SK-N-DZ (cell line): ENCODE measurements around the gene PHLDA3.

Source experiments
- DNase-seq: peaks from one replicate; pipeline ENCODE4 v3.0.0-alpha.2; 2015; ENCODE audit warnings: low spot score

PHLDA3 gene

GRCh38 chr1:201463071-201463552 lies 5.9 kb downstream of the PHLDA3 start:
- no peak for DNase-seq

DNA sequence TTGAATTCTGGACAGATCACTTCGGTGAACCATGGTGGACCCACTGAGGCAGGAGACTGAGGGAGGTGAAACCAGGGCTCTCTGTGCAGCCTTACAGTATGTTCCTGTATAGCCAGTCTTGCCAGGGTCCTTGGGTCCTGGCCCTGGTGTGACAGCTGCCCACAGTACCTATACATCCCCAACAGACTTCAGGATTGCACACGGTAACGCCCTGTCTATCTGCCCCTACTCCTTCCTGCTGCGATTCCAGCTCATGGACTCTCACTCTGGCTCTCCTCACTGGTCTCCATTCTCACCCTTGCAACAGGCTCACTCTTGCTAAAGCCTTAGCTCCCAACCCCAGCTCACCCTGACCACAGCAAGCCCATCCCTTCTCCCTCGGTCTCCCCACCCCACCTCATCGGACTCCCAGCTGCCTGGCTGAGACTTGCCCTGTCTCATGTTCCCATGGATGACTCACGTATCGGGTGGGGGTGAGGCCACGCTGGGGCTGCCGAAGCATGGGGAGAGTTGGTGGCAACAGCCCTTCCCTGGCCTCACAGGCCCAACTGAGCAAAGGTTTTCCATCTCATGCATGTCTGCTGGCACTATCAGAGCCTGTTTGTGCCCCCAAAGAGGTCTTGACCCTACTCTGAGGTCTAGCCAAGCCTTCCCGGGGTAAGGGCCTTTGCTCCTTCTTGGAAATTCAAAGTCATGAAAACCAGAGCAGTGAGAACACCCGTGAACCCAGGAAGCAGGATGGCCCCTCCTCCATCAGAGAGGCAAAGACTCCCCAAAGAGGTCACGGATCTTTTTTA lies 7.1 kb downstream of the PHLDA3 start:
- DNase-seq, result no peak

GRCh38 chr1:201460814-201461644 lies 8.0 kb downstream of the PHLDA3 start:
- DNase-seq, result no peak

GRCh38 chr1:201459775-201460174 lies 9.2 kb downstream of the PHLDA3 start:
- DNase-seq, result no peak

DNA sequence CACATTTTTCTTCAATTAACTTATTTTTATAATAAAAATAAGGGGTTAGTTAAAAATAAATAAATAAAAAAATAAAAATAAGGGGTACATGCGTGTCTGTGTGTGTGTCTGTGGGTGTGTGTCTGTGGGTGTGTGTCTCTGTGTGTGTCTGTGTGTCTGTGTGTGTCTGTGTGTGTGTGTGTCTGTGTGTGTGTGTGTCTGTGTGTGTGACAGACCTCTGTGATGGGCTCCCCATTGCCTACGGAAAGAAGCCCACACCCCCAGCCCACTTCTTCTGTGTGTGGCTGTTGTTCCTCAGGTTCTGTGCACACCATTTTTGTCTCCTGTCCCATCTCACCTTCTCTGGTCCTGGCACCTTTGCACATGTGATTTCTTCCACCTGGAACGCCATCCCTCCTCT lies 9.9 kb downstream of the PHLDA3 start:
- no peak for DNase-seq

DNA sequence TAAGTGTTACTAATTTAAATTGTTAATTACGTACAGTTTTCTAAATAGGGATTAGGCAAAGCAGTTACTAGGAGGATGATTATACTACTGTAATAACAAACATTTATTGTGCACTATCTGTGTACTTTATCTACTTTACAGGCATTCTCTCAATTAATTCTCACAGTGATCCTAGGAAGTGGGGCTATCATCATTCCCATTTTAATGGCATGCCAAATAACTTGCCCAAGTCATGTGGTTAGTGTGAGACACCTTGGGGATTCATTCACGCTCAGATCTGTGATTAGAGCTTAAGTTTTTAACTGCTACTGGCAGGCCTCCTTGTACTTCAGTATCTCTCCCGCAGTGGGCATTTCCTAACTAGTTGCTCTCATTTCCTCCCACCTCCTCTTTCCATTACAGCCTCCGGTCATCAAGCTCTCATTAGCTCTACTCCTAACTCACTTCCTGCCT lies 11.5 kb downstream of the PHLDA3 start:
- no peak for DNase-seq

- DNase-seq, result no peak
These were observed 12.3 kb downstream of the PHLDA3 start for GRCh38 chr1:201456499-201457309.

GRCh38 chr1:201455098-201455497 lies 13.9 kb downstream of the PHLDA3 start:
- DNase-seq, result no peak

DNA sequence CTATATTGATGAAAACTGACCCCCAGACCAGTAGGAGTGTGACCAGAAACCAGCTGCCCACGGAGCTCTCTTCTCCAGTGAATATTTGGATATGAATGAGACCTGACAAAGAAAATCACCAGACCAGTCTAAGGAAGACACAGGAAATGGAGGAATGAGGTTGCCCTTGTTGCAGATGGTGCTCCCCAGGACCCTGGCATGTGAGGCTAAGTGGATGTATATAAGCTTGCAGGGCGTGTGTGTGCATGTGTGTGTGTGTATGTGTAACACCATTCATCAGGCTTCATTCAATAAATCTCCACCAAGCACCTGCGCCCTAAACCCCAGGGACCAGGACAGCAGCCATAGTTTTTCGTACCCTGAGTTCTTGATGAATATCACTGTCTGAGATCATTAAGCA lies 14.4 kb downstream of the PHLDA3 start:
- DNase-seq, result no peak

DNA sequence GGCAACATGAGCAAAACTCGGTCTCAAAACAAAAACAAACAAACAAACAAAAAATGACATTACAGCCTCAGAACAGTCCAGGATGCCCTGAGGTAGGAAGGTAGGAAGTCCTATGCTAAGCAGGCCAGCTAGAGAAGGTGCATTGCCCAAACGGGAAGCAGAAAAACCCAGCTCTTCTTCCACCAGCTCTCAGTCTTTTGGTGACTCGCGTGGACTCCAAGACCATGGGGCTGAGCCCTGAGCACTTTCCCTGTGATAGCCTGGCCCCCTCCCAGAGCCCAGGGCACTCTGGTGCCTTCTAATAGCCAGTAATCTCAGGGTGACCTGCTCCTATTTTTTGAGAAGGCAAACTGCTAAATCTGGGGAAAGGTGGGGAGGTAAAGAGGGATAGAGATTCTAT lies 16.1 kb downstream of the PHLDA3 start:
- no peak for DNase-seq

- DNase-seq, result no peak
These were observed 18.2 kb downstream of the PHLDA3 start for GRCh38 chr1:201450721-201451291.

DNA sequence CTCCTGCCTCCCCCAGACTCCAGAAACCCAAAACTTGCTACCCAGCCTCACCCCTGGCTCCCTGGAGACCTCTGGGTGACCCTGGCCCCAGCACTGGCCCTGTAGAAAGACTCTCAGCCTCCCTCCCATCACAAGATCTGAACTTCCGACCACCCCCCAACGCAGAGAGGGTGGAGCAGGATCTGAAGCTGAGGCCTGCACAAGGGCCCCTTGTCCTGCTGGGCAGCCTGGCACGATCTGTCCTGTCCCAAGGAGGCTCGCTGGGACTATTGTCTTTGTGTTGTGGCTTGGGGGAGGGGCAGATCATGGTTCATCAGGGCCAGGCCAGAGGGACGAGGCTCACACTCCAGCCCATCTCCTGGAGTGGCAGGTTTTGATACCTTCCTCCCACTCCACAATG lies 20.0 kb downstream of the PHLDA3 start:
- DNase-seq, result no peak

DNA sequence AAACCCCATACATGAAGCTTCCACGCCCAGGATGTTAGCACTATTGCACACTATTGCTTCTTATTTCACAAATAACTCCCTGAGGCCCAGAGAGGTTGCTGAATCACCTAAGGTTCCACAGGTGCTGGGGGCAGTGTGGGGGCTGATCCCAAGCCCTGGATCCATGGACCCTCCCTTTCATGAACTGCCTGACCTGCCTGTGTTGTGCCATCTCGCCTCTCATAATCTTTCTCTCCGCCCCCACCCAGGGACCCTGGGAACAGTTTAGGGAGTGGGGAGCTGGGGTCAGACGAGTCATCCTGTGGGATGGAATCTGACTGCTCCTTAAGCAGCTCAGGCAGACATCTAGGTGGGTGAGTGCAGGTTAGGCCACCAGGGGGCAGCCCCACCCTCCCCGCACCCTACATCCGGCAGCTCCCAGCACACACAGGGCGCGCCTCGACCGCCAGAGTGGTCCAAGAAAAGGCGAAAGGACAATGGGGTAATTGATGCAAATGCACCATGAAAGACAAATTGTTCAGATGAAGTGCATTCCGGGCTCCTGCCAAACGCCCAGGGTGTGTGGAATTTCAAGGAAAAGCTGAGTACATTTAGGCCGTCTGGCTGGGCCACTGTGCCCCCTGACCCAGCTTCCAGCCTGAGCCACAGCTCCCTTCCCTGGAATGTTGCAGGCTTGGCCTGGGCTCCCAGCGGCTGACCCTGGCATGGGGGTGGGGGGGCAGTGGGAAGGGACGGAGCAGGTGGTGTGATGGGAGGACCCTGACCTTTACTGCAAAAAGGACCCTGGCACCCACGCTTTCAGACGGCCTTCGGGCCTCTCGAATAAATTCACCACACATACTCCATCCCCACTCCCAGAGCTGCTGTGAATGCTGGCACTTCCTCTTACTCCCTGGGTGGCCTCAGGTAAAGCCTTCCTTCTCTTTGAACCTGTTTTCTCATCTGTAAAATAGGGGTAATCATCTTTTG lies 20.8 kb downstream of the PHLDA3 start:
- peak; percentile 64 for DNase-seq

GRCh38 chr1:201445310-201445709 lies 23.7 kb downstream of the PHLDA3 start:
- no peak for DNase-seq

DNA sequence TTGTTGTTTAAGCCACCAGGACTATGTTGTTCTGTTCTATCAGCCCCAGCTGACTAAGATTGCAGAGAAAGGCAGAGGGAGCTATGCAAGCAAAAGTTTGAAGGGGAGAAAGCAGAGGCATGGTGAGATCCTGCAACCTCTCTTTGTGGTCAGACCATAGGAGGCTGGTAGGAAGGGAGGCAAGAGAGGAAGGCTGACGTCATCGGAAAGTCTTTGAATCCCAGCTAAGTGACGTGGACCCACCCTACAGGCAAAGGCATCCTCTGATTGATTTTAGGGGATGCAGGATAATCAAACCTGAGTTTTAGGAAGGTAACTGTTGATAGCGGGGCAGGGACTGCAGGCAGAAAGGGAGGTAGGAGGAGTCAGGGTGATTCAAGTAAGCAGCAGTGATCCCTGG lies 24.2 kb downstream of the PHLDA3 start:
- no peak for DNase-seq

DNA sequence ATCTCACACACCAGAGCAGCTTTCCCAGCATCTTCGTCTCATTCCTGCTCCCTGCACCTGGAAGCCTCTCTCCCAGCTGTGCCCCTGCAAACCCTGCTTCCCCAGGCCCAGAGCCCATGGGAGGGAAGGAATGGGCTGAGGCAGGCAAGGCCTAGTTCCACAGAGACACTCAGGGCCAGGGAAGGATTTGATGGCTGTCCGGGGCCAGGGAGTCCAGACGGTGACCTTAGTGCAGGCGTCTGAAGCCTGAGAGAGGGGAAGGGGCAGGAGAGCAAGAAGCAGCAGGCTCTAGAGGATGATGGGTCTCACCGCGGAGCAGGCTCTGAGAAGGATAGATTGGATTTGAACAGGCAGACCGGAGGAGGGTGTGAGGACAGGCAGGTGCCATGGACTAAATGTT lies 25.2 kb downstream of the PHLDA3 start:
- no peak for DNase-seq

- no peak for DNase-seq
These were observed 32.0 kb downstream of the PHLDA3 start for GRCh38 chr1:201436969-201437368.

DNA sequence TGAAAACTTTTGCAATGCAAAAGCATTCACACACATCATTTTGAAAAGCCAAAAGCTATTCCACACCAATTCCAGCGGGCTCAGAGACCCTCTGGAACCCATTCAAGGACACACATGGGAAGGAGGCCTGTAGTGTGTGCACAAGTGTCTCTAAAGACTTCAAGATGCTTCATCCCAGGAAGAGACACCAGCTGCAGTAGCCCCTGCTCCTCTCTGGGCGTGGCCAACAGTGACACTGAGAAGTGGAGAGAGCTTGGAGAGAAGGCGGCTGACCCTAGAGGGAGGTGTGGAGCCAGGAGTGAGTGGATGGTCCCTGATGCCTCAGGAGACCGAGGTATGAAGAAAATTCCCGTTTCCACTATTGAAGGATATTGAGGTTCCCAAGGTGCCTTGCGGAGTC lies 32.6 kb downstream of the PHLDA3 start:
- DNase-seq, result peak; percentile 27

GRCh38 chr1:201434266-201434665 lies 34.7 kb downstream of the PHLDA3 start:
- no peak for DNase-seq

- no peak for DNase-seq
These were observed 35.4 kb downstream of the PHLDA3 start for GRCh38 chr1:201433609-201434008.
